HCT116 (cell line): Measurements from ENCODE around the gene ZNF543. TPM values are rescaled to one million over a fixed set of nuclear protein-coding genes. Genes with fewer than 3 reads are reported as not detected.

Source experiments
- ATAC-seq: fragments of 200-7000 bp; cut with Tn5 transposase; 2 replicates; pipeline ENCODE4 v1.9.1; 2020; ENCODE audit warnings: mild to moderate bottlenecking, moderate library complexity
- BruUV-seq: library from RNA; stranded (reverse); fragments of 400-500 nt; replicated peaks from 2 replicates; lab custom pipeline; 2021; lab: Mats Ljungman, UMichigan
- CTCF ChIA-PET: fragments of 300-600 bp; sonication (Branson Sonifier 250); formaldehyde crosslinking; loops from one replicate; lab custom pipeline; 2021; ENCODE audit warnings: antibody characterized with exemption; lab: Charles Lee
- POLR2A ChIA-PET: fragments of 300-600, 350-600 bp; sonication (Branson Sonifier 250); formaldehyde crosslinking; loops from one replicate; lab custom pipeline; 2021; ENCODE audit warnings: antibody characterized with exemption; lab: Charles Lee
- RAD21 ChIA-PET, 2 experiments: fragments of 300-600 bp; sonication (Branson Sonifier 250); formaldehyde crosslinking; loops; one replicate each; lab custom pipeline; 2023; ENCODE audit warnings: low total read pairs in 2 of 2; ENCODE audit not compliant: uncharacterized antibody in 2 of 2, unreplicated experiment in 2 of 2, low non-redundant PET in 1 of 2; lab: Charles Lee
- DNase-seq: peaks from one replicate; pipeline ENCODE4 v3.0.0-alpha.2; 2010; ENCODE audit warnings: low read depth, low spot score
- H2AFZ ChIP-seq: fragments of 200-600 bp; shearing (Covaris generic), sonication (generic); 2 replicates; pipeline ENCODE4 v1.6.1; 2017; ENCODE audit warnings: low read depth, mixed run types, mixed read lengths, antibody characterized with exemption, low read length; ENCODE audit not compliant: poor library complexity, severe bottlenecking
- H3K27ac ChIP-seq: 2 replicates; pipeline ENCODE4 v1.5.1; 2012; ENCODE audit warnings: low read depth, low read length
- H3K27me3 ChIP-seq: fragments of 200-600 bp; sonication (generic); 2 replicates; pipeline ENCODE4 v1.6.1; 2016; ENCODE audit warnings: mixed run types, low read length, mixed read lengths; ENCODE audit not compliant: insufficient read depth
- H3K36me3 ChIP-seq, 2 experiments: fragments of 200-500 bp in 1 of 2; fragments of 200-600 bp in 1 of 2; sonication (Bioruptor generic) in 1 of 2; sonication (generic) in 1 of 2; 2 replicates each; pipeline versions ENCODE4 v1.5.1 to v1.6.1; 2014 to 2016; ENCODE audit warnings: low read length in 2 of 2, inconsistent platforms in 1 of 2, mixed read lengths in 1 of 2, mixed run types in 1 of 2; ENCODE audit not compliant: insufficient read depth in 2 of 2, control insufficient read depth in 1 of 2
- H3K4me1 ChIP-seq, 2 experiments: fragments of 200-600 bp in 1 of 2; sonication (generic) in 1 of 2; 2 replicates each; pipeline versions ENCODE4 v1.5.1 to v1.6.1; 2012 to 2017; ENCODE audit warnings: low read length in 2 of 2, inconsistent platforms in 1 of 2, mild to moderate bottlenecking in 1 of 2, mixed read lengths in 1 of 2, mixed run types in 1 of 2, moderate library complexity in 1 of 2; ENCODE audit not compliant: insufficient read depth in 2 of 2, control insufficient read depth in 1 of 2
- H3K4me2 ChIP-seq: fragments of 200-600 bp; sonication (generic); 2 replicates; pipeline ENCODE4 v1.6.1; 2017; ENCODE audit warnings: mixed run types, low read length, mixed read lengths
- H3K4me3 ChIP-seq, 2 experiments: fragments of 200-600 bp in 1 of 2; sonication (generic) in 1 of 2; replicated peaks in 1 of 2; 2 replicates each; pipeline ENCODE4 v1.5.1; 2011 to 2016; ENCODE audit warnings: low read length in 2 of 2, control low read depth in 1 of 2, low read depth in 1 of 2, mild to moderate bottlenecking in 1 of 2, mixed read lengths in 1 of 2, mixed run types in 1 of 2
- H3K79me2 ChIP-seq: fragments of 200-600 bp; sonication (generic); 2 replicates; pipeline ENCODE4 v1.6.1; 2017; ENCODE audit warnings: mild to moderate bottlenecking, mixed run types, low read length, moderate library complexity, mixed read lengths; ENCODE audit not compliant: insufficient read depth
- H3K9ac ChIP-seq: fragments of 200-600 bp; sonication (generic); 2 replicates; pipeline ENCODE4 v1.6.1; 2016; ENCODE audit warnings: low read length, mixed read lengths
- H3K9me2 ChIP-seq: fragments of 200-600 bp; sonication (generic), shearing (Covaris generic); 2 replicates; pipeline ENCODE4 v1.6.1; 2017; ENCODE audit warnings: mixed run types, mild to moderate bottlenecking, moderate library complexity; ENCODE audit not compliant: insufficient read depth
- H3K9me3 ChIP-seq, 2 experiments: fragments of 200-500 bp in 1 of 2; fragments of 200-600 bp in 1 of 2; sonication (Bioruptor generic) in 1 of 2; sonication (generic) in 1 of 2; 2 replicates each; pipeline ENCODE4 v1.6.1; 2014 to 2017; ENCODE audit warnings: low read length in 2 of 2, mixed read lengths in 2 of 2, inconsistent platforms in 1 of 2, low read depth in 1 of 2, mild to moderate bottlenecking in 1 of 2, mixed run types in 1 of 2, moderate library complexity in 1 of 2; ENCODE audit not compliant: control insufficient read depth in 1 of 2, insufficient read depth in 1 of 2
- H4K20me1 ChIP-seq: fragments of 200-600 bp; sonication (generic), shearing (Covaris generic); 2 replicates; pipeline ENCODE4 v1.6.1; 2017; ENCODE audit warnings: mixed run types, mild to moderate bottlenecking, moderate library complexity; ENCODE audit not compliant: insufficient read depth
- CBX3 ChIP-seq: IDR thresholded peaks from 2 replicates; pipeline ENCODE4 v1.6.1; 2012; ENCODE audit warnings: low read depth
- ELF1 ChIP-seq: IDR thresholded peaks from 2 replicates; pipeline ENCODE4 v1.6.1; 2012; ENCODE audit warnings: low read depth, borderline replicate concordance
- JUND ChIP-seq: IDR thresholded peaks from 2 replicates; pipeline ENCODE4 v1.6.1; 2012
- RAD21 ChIP-seq: IDR thresholded peaks from 2 replicates; pipeline ENCODE4 v1.6.1; 2012; ENCODE audit warnings: low read depth, mild to moderate bottlenecking
- SP1 ChIP-seq: IDR thresholded peaks from 2 replicates; pipeline ENCODE4 v1.6.1; 2012; ENCODE audit warnings: low read depth
- TCF7L2 ChIP-seq: IDR thresholded peaks from 2 replicates; pipeline ENCODE4 v1.7.0; 2011; ENCODE audit warnings: borderline replicate concordance, inconsistent platforms; ENCODE audit not compliant: insufficient read depth, insufficient read length; ENCODE audit errors: extremely low read depth
- YY1 ChIP-seq: IDR thresholded peaks from 2 replicates; pipeline ENCODE4 v1.6.1; 2011; ENCODE audit warnings: low read length, low read depth, moderate library complexity, mild to moderate bottlenecking; ENCODE audit not compliant: insufficient replicate concordance; ENCODE audit errors: extremely low read depth
- intact Hi-C: fragments of 100-400 bp; cut with micrococcal nuclease; formaldehyde crosslinking; loops from 2 replicates; pipeline ENCODE4 v1.10.0; 2022
- total RNA-seq: library from RNA; stranded (reverse); gene quantifications from one replicate; pipeline ENCODE4 v1.2.1, GENCODE V29; 2021; ENCODE audit not compliant: unreplicated experiment
- TF ChIP-seq, protein P1 (sequence below), 3 experiments: fragments of 200-600 bp in 1 of 3; sonication (generic) in 1 of 3; IDR thresholded peaks in 2 of 3; conservative IDR thresholded peaks in 1 of 3; 2 replicates each; pipeline ENCODE4 v1.5.1; 2012 to 2017; ENCODE audit warnings: low read depth in 2 of 3, low read length in 2 of 3, antibody characterized with exemption in 1 of 3, borderline replicate concordance in 1 of 3, control low read depth in 1 of 3, mild to moderate bottlenecking in 1 of 3, mixed read lengths in 1 of 3, mixed run types in 1 of 3, moderate library complexity in 1 of 3; ENCODE audit not compliant: insufficient read depth in 1 of 3
- TF ChIP-seq, protein P2 (sequence below): IDR thresholded peaks from 2 replicates; pipeline ENCODE4 v1.6.1; 2012

Gene ZNF543
- total RNA-seq, 1 experiment from 2014 or later = 7.6 TPM

DNA sequence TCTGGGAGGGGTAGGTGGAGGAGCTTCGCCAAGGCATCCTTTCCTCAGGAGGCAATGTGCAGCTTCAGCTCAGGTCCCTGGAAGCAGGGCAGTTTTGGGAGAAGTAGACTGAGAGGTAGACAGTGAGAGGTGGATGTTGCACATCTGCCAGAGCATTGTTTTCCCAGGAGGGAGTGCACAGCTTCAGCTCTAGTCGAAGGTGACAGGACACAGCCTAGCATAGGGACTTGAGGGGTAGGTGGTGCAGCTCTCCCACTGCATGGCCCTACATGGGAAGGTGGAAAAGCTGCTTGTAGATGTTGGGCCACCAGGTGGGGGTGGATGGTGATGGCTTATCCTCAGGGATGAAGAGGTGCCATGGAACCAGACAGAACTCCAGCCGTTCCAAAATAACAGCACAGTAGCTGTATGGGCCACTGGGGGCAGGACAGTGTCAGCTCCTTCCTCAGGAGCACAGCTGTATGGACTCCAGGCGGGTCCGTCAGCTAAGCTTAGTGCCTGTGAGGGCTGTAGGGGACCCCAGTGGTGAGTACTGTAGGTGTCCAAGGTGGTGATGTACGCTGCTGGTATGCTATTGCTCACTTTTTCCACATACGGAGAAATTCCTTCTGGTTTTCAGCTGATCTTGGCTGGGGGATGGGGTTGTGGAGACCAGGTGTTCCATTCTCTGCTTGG lies 17.4 kb upstream of the ZNF543 start:
- no peak overlapping the region for H3K4me3 ChIP-seq
- TF ChIP-seq, protein P1, sequence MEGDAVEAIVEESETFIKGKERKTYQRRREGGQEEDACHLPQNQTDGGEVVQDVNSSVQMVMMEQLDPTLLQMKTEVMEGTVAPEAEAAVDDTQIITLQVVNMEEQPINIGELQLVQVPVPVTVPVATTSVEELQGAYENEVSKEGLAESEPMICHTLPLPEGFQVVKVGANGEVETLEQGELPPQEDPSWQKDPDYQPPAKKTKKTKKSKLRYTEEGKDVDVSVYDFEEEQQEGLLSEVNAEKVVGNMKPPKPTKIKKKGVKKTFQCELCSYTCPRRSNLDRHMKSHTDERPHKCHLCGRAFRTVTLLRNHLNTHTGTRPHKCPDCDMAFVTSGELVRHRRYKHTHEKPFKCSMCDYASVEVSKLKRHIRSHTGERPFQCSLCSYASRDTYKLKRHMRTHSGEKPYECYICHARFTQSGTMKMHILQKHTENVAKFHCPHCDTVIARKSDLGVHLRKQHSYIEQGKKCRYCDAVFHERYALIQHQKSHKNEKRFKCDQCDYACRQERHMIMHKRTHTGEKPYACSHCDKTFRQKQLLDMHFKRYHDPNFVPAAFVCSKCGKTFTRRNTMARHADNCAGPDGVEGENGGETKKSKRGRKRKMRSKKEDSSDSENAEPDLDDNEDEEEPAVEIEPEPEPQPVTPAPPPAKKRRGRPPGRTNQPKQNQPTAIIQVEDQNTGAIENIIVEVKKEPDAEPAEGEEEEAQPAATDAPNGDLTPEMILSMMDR (IDR thresholded peaks at IDR 0.05 in 2 of 3, conservative IDR thresholded peaks at IDR 0.05 in 1 of 3; ENCODE audit: borderline replicate concordance in 1 of 3, insufficient read depth in 1 of 3, low read depth in 2 of 3, low read length in 2 of 3) = peak in 1 of 3 experiments; percentile 24; a peak in 2 of 6 replicates
- TF ChIP-seq CBX3 = no peak
- TF ChIP-seq, protein P2, sequence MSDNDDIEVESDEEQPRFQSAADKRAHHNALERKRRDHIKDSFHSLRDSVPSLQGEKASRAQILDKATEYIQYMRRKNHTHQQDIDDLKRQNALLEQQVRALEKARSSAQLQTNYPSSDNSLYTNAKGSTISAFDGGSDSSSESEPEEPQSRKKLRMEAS = no peak
- intact Hi-C loops = no loop called here
- POLR2A ChIA-PET = interaction anchor here (0.9 kb wide), 1 partner anchor 17 kb away, joined by 3 read pairs; the partner anchor contains the start of gene ZNF543
- H3K36me3 ChIP-seq = peaks cover 6 to 21% of the 10 kb centered on the region in 2 experiments
- H3K27ac ChIP-seq = no peak overlapping the region
- DNase-seq (no peak), ATAC-seq (peak; percentile 59; the same call in 1 of the 2 replicates)
- no peaks in the 10 kb centered on the region for H3K9me3 ChIP-seq
- CTCF ChIA-PET = no interaction called here
- H3K79me2 ChIP-seq = peaks cover 67% of the 10 kb centered on the region
- H3K9ac ChIP-seq = no peak overlapping the region
- no peaks in the 10 kb centered on the region for H3K27me3 ChIP-seq
- H3K4me2 ChIP-seq = no peak overlapping the region
- no peaks in the 10 kb centered on the region for H4K20me1 ChIP-seq
- BruUV-seq = no TSS peak
- RAD21 ChIA-PET = no interaction called here
- H3K4me1 ChIP-seq = peaks cover 0 to 23% of the 10 kb centered on the region in 2 experiments; a peak in 2 of 4 replicates
- no peaks in the 10 kb centered on the region for H3K9me2 ChIP-seq
- no peak overlapping the region for H2AFZ ChIP-seq

DNA sequence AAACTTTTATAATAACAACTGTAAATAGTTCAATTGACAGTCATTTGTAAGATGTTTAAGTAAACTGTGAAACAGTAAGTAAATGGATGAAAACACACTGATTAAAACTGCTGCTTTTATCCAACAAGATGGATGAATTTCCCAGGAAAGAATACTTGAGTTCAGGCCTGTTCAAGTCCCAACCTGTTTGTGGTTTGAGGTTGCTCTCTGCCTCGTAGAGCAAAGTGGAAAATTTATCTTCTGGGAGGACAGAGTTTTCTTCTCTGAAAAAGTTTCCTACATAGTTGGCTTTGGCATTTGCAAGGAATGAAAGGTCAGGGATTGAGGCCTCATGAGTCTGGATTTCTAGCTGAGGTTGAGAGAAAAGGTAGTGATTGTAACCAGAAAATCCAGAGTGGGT lies 15.2 kb upstream of the ZNF543 start:
- Histone ChIP-seq H3K9me2 (no peaks in the 10 kb centered on the region), H3K9ac (no peak overlapping the region), H3K4me2 (no peak overlapping the region), H4K20me1 (no peaks in the 10 kb centered on the region), H3K4me1 (peaks cover 0 to 23% of the 10 kb centered on the region in 2 experiments; a peak in 2 of 4 replicates), H2AFZ (no peak overlapping the region), H3K4me3 (no peak overlapping the region), H3K27me3 (no peaks in the 10 kb centered on the region), H3K79me2 (peaks cover 49% of the 10 kb centered on the region), H3K9me3 (no peaks in the 10 kb centered on the region), H3K36me3 (peaks cover 3 to 18% of the 10 kb centered on the region in 2 experiments), H3K27ac (no peak overlapping the region)
- ChIA-PET CTCF (no interaction called here), RAD21 (no interaction called here), POLR2A (no interaction called here)
- BruUV-seq = no TSS peak
- intact Hi-C loops = no loop called here
- no peak for DNase-seq
- ATAC-seq = no peak
- TF ChIP-seq RAD21 = no peak
- no peak for TF ChIP-seq CBX3
- TF ChIP-seq SP1 = no peak
- no peak for TF ChIP-seq ELF1
- TF ChIP-seq, protein P1 (IDR thresholded peaks at IDR 0.05 in 2 of 3, conservative IDR thresholded peaks at IDR 0.05 in 1 of 3; ENCODE audit: borderline replicate concordance in 1 of 3, insufficient read depth in 1 of 3, low read depth in 2 of 3, low read length in 2 of 3) = no peak
- TF ChIP-seq JUND = no peak
- TF ChIP-seq YY1 = no peak
- no peak for TF ChIP-seq TCF7L2
